IPS-18c (cell line): ENCODE data around the gene OSBP.
A peak's percentile ranks its signal among the peaks of the same experiment; 100 is the strongest.
"Not testable (repeated sequence)": the region's sequence is repeated elsewhere in the genome, so short reads cannot be mapped to it uniquely, and the experiment has no call there.

Experiments
- H3K4me3 ChIP-seq: 2 replicates; pipeline ENCODE4 v1.7.0; 2013; ENCODE audit warnings: low read depth, mild to moderate bottlenecking, low read length, moderate library complexity; ENCODE audit not compliant: insufficient read depth
- H3K9me3 ChIP-seq: one replicate; pipeline ENCODE4 v1.6.1; 2013; ENCODE audit warnings: mild to moderate bottlenecking, low read length, moderate library complexity; ENCODE audit not compliant: control insufficient read depth, insufficient read depth

Gene OSBP, protein sequence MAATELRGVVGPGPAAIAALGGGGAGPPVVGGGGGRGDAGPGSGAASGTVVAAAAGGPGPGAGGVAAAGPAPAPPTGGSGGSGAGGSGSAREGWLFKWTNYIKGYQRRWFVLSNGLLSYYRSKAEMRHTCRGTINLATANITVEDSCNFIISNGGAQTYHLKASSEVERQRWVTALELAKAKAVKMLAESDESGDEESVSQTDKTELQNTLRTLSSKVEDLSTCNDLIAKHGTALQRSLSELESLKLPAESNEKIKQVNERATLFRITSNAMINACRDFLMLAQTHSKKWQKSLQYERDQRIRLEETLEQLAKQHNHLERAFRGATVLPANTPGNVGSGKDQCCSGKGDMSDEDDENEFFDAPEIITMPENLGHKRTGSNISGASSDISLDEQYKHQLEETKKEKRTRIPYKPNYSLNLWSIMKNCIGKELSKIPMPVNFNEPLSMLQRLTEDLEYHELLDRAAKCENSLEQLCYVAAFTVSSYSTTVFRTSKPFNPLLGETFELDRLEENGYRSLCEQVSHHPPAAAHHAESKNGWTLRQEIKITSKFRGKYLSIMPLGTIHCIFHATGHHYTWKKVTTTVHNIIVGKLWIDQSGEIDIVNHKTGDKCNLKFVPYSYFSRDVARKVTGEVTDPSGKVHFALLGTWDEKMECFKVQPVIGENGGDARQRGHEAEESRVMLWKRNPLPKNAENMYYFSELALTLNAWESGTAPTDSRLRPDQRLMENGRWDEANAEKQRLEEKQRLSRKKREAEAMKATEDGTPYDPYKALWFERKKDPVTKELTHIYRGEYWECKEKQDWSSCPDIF

GRCh38 chr11:59615637-59616395 lies at the start of gene OSBP:
TSS of gene OSBP (minus strand) at chr11:59615774. CDS start at chr11:59615664, 110 bp downstream.
- Histone ChIP-seq H3K4me3 (peak within 1 kb of the TSS; percentile 76), H3K9me3 (no peaks in the 10 kb centered on the region)

DNA sequence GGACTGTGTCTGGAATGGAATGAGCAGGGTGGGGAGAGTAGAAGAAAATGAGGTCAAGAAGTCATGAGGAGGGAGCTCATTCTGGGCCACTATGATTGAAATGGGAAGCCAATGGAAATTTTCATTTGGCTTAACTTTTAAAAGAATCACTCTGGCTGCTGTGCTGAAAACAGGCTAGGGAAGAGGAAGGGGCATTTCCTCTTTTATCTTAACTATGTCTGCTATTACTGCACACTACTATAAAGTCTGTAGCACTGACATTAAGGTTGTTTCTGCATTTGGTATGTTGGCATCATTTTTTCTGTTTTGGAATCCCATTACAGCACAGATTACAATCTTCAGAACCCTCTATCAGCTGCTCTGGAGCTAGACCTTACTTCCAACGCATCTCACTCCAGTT lies 45.0 kb upstream of the OSBP start:
- no peaks in the 10 kb centered on the region for H3K9me3 ChIP-seq

DNA sequence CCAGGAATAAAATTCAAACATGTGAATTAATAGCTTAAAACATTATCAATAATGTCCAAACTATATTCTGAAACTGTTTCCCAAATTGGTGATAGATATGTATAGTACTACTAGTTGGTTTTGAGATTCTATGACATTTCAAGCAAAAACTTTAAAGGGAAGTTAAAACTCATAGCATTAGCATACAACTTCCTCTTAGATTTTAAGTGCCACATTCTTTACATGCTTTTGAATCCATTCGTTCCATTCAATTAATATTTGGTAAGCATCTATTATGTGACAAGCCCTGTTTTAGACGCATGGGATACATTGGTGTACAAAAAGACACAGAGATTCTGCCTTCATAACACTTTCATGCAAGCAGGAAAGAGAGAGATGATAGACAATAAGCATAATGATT lies 44.4 kb upstream of the OSBP start:
- H3K4me3 ChIP-seq: no peak overlapping the region

More for the DNA sequence above, 45.0 kb upstream of the OSBP start:
- H3K4me3 ChIP-seq: no peak overlapping the region

DNA sequence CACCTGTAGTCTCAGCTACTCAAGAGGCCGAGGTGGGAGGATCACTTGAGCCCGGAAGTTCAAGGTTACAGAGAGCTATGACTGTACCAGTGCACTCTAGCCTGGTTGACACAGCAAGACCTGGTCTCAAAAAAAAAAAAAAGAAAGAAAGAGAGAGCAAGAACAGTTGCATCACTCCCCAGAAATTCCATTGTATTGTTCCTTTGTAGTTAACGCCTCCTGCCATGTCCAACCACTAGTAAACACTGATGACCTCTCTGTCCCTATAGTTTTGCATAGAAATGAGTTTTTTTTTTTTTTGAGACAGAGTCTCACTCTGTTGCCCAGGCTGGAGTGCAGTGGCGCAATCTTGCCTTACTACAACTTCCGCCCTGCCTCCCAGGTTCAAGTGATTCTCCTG lies 42.5 kb upstream of the OSBP start:
- Histone ChIP-seq H3K9me3 (no peaks in the 10 kb centered on the region), H3K4me3 (no peak overlapping the region)

More for the DNA sequence above, 44.4 kb upstream of the OSBP start:
- no peaks in the 10 kb centered on the region for H3K9me3 ChIP-seq

- Histone ChIP-seq H3K4me3 (no peak overlapping the region), H3K9me3 (no peaks in the 10 kb centered on the region)
Observed at GRCh38 chr11:59654893-59655292, 39.3 kb upstream of the OSBP start.

DNA sequence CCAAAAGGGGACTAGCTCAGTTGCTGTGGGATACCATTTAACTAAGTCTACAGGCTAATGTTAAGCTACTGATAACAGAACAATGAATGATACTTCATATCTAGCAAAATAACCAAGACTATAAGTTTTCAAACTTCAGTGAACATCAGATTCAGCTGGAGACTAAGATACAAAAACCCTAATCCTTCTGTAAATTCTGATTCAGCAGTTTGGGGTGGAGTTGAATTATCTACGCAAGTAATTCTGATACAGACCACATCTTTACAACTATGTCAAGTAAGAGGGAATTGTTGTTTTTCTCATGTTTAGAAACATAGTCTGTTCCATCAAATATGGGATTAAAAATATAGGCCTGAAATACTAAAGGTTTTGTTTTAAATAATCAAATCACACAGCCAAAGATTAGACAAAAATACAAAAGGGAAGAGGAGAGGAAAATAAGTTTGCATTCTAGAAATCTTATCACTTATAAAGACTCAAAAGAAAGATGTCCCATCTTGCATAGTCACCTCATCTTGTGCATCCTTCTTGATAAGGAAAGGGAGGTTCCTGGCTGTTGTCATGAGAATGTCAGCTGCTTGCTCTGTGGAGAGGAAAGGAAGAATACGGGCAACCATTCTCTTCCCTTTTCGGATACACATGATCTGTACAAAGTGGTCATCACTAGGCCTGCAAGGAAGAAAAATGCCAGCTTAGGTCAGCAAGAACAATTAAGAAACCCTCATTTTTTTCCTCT lies 31.8 kb upstream of the OSBP start:
- H3K4me3 ChIP-seq: no peak overlapping the region
- no peaks in the 10 kb centered on the region for H3K9me3 ChIP-seq

DNA sequence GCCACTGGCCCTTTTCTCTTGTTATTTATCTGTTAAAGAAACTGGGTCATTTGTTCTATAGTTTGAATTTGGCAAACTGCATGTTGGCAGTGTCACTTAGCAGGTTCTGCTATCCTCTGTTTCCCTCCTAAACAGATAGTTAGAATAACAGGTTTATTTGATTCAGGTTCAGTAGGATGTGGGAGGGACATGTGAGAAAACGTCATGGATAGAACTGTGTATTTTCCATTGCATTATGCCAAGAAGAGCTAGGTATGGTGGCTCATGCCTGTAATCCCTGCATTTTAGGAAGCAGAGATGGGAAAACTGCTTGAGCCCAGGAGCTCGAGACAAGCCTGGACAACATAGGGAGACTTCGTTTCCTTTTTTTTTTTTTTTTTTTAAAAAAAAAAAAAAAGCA lies 29.0 kb upstream of the OSBP start:
- Histone ChIP-seq H3K9me3 (no peaks in the 10 kb centered on the region), H3K4me3 (no peak overlapping the region)

DNA sequence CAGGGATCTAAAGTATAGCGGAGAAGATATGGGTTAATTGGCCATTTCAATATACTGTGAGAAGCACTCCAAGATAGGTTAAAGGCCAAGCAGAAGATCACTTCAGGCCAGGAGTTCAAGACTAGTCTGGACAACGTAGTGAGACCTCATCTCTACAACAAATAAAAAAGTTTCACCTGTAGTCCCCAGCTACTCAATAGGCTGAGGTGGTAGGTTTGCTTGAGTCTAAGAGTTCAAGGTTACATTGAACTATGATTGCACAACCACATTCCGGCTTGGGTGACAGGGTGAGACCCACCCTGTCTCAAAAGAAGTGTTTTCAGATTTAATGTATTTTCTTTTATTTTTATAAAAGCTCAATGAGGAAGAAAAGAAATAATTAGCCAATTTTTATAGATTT lies 27.8 kb upstream of the OSBP start:
- Histone ChIP-seq H3K9me3 (no peaks in the 10 kb centered on the region), H3K4me3 (no peak overlapping the region)

DNA sequence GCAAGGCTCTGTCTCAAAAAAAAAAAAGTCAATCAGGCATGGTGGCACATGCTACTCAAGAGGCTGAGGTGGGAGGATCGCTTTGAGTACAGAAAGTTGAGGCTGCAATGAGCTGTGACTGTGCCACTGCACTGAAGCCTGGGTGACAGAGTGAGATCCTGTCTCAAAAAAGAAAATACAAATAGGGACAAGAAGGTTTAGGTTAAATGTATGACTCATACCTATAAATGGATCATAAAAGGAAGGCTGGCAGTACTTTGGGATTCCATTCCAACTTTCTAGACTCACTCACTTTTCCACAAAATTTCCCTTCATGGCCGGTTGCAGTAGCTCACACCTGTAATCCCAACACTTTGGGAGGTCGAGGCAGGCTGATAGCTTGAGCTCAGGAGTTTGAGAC lies 25.6 kb upstream of the OSBP start:
- Histone ChIP-seq H3K9me3 (no peaks in the 10 kb centered on the region), H3K4me3 (no peak overlapping the region)

- Histone ChIP-seq H3K4me3 (no peak overlapping the region), H3K9me3 (no peaks in the 10 kb centered on the region)
Observed at GRCh38 chr11:59630493-59630892, 14.9 kb upstream of the OSBP start.

GRCh38 chr11:59629996-59630395 lies 14.4 kb upstream of the OSBP start:
- no peak overlapping the region for H3K4me3 ChIP-seq
- H3K9me3 ChIP-seq: no peaks in the 10 kb centered on the region

- H3K9me3 ChIP-seq, H3K4me3 ChIP-seq: not testable (repeated sequence)
Observed at GRCh38 chr11:59626969-59627368, 11.4 kb upstream of the OSBP start.

DNA sequence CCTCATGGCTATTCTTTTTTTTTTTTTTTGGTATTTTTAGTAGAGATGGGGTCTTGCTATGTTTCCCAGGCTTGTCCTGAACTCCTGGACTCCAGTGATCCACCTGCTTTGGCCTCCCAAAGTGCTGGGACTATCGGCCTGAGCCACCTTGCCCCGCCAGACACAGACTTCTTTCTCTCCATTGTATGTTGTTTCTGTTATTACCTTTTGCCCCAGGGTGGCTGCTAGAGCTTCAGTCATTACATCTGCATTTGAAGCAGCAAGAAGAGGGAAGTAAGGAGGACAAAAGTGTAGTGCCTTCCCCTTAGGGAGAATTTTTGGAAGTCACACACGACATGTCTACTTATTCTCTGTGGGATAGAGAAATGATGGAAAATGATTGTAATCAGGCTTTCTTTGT lies 10.1 kb upstream of the OSBP start:
- H3K4me3 ChIP-seq: no peak overlapping the region

DNA sequence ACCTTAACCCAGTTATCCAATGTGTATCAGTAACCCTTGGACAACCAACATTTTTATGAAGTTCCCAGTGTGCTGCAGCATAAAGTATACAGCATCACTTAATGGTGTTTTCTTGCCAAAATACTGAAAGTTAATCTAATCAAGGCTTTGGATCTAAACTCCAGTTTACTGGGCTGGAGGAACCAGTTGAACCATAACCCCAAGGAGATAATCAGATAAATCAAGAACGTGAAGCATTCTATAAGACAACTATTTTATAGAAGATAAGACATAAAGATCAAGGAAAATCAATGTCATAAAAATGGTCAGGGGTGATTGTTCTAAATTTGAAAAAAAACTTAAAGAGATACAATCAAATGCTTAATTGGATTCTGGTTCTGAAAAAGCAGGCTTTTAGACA lies 2.3 kb upstream of the OSBP start:
- Histone ChIP-seq H3K9me3 (no peaks in the 10 kb centered on the region), H3K4me3 (no peak overlapping the region)

More for the DNA sequence above, 10.1 kb upstream of the OSBP start:
- no peaks in the 10 kb centered on the region for H3K9me3 ChIP-seq

DNA sequence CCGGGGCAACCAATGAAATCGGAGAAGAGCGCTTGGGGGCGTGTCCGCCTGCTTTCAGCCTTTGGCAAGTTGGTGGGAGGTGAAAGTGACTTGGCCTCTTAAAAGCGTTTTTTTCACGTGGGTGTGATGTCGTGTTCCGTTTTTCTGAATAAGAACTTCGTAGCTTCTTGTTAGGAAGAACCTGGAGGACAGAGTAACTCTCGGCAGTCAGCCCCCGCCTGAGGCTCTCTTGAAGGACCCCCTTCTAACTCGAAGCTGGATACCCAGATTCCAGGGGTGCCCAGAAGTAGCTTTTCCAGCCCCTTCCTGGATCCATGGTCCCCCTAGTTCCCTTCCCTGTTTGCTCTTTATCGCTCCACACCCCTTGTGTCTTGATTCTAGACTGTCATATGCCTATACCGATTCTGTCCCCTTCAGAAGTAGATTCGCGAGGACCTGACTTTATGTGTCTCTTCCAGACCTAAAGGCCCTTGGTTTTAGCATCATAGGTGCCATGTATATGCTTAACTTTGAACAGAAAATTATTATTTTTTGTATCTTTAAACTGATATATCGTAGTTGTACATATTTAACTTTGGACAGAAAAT lies 915 bp upstream of the OSBP start:
- no peaks in the 10 kb centered on the region for H3K9me3 ChIP-seq

DNA sequence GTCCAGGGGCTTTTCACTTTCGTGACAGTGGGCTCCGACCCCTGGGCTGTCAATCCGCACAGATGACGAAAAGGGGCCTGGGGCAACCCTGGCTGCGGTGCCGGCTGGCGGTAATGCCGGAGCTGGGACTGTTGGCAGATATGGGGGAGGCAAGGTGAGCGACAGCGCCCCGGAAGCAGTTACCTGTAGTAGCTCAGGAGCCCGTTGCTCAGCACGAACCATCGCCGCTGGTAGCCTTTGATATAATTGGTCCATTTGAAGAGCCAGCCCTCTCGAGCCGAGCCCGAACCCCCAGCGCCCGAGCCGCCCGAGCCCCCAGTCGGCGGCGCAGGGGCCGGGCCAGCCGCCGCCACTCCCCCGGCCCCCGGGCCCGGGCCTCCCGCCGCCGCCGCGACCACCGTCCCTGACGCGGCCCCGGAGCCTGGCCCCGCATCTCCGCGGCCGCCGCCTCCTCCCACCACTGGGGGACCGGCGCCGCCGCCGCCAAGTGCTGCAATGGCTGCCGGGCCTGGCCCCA lies 396 bp downstream of the OSBP start:
- H3K4me3 ChIP-seq: peak overlapping the region; percentile 76

More for the DNA sequence above, 915 bp upstream of the OSBP start:
- peak overlapping the region; percentile 60 for H3K4me3 ChIP-seq

More for the DNA sequence above, 396 bp downstream of the OSBP start:
- no peaks in the 10 kb centered on the region for H3K9me3 ChIP-seq
